HL-60 (cell line): Measurements from ENCODE around the gene PABPN1L.

ENCODE experiments used
- DNase-seq, 2 experiments: peaks; one replicate each; pipeline ENCODE4 v3.0.0-alpha.2; 2010 to 2020; ENCODE audit warnings: low read depth in 1 of 2, low spot score in 1 of 2
- H3K27ac ChIP-seq: fragments of 250-450 bp; sonication (Bioruptor Pico); replicated peaks from 2 replicates; pipeline ENCODE4 v1.5.1; 2020; ENCODE audit warnings: mild to moderate bottlenecking, moderate library complexity
- H3K27me3 ChIP-seq: fragments of 250-450 bp; sonication (Bioruptor Pico); 2 replicates; pipeline ENCODE4 v1.5.1; 2021; ENCODE audit warnings: mild to moderate bottlenecking, moderate library complexity; ENCODE audit not compliant: insufficient read depth, poor library complexity, severe bottlenecking
- H3K4me3 ChIP-seq: replicated peaks from 2 replicates; pipeline ENCODE4 v1.5.1; 2011; ENCODE audit warnings: mild to moderate bottlenecking, control low read depth, low read length; ENCODE audit not compliant: insufficient read depth
- GABPA ChIP-seq: IDR thresholded peaks from 2 replicates; pipeline ENCODE4 v1.6.1; 2012; ENCODE audit warnings: low read depth
- POLR2AphosphoS5 ChIP-seq: IDR thresholded peaks from 2 replicates; pipeline ENCODE4 v1.6.1; 2012; ENCODE audit warnings: low read depth
- REST ChIP-seq: IDR thresholded peaks from 2 replicates; pipeline ENCODE4 v1.6.1; 2012; ENCODE audit warnings: low read depth; ENCODE audit not compliant: insufficient replicate concordance
- SPI1 ChIP-seq: IDR thresholded peaks from 2 replicates; pipeline ENCODE4 v1.6.1; 2012; ENCODE audit warnings: low read depth, mild to moderate bottlenecking, borderline replicate concordance
- TF ChIP-seq, protein P1 (sequence below): IDR thresholded peaks from one replicate; pipeline ENCODE4 v1.5.1; 2011; ENCODE audit warnings: low read length, control low read depth, inconsistent platforms; ENCODE audit not compliant: insufficient read depth

The PABPN1L gene

GRCh38 chr16:88856828-88857727 is 9.4 kb downstream of the PABPN1L start, which contains the start of the genes GALNS and TRAPPC2L:
Gene GALNS (minus strand): TSS chr16:88856947. CDS start chr16:88856877, 70 bp downstream.
Gene TRAPPC2L (plus strand): TSS chr16:88857127. CDS start chr16:88857151, 24 bp downstream.
- TF ChIP-seq GABPA (no peak), SPI1 (no peak), REST (no peak), POLR2AphosphoS5 (no peak; the same call in 1 of the 2 replicates)
- TF ChIP-seq, protein P1, sequence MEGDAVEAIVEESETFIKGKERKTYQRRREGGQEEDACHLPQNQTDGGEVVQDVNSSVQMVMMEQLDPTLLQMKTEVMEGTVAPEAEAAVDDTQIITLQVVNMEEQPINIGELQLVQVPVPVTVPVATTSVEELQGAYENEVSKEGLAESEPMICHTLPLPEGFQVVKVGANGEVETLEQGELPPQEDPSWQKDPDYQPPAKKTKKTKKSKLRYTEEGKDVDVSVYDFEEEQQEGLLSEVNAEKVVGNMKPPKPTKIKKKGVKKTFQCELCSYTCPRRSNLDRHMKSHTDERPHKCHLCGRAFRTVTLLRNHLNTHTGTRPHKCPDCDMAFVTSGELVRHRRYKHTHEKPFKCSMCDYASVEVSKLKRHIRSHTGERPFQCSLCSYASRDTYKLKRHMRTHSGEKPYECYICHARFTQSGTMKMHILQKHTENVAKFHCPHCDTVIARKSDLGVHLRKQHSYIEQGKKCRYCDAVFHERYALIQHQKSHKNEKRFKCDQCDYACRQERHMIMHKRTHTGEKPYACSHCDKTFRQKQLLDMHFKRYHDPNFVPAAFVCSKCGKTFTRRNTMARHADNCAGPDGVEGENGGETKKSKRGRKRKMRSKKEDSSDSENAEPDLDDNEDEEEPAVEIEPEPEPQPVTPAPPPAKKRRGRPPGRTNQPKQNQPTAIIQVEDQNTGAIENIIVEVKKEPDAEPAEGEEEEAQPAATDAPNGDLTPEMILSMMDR: no peak
- Histone ChIP-seq H3K27ac (peak within 1 kb of the TSS; percentile 75), H3K4me3 (peak within 1 kb of the TSS; percentile 62), H3K27me3 (no peaks in the 10 kb centered on the region)
- DNase-seq: peak; percentile 71 to 89

- no peaks in the 10 kb centered on the region for H3K27me3 ChIP-seq
- TF ChIP-seq, protein P1: no peak
- no peak for TF ChIP-seq REST
- no peak for TF ChIP-seq SPI1
- TF ChIP-seq GABPA: no peak
- no peak for TF ChIP-seq POLR2AphosphoS5
- peak in 1 of 2 experiments; percentile 24 for DNase-seq
- peak overlapping the region; percentile 58 for H3K27ac ChIP-seq
- peak overlapping the region; percentile 50 for H3K4me3 ChIP-seq
These were observed 10.2 kb downstream of the PABPN1L start for GRCh38 chr16:88856122-88856827.

GRCh38 chr16:88855736-88856121 is 10.7 kb downstream of the PABPN1L start:
- Histone ChIP-seq H3K4me3 (peak overlapping the region; percentile 50), H3K27me3 (no peaks in the 10 kb centered on the region), H3K27ac (peak overlapping the region; percentile 58)
- DNase-seq: no peak
- TF ChIP-seq POLR2AphosphoS5: no peak
- no peak for TF ChIP-seq SPI1
- no peak for TF ChIP-seq REST
- TF ChIP-seq, protein P1: no peak
- no peak for TF ChIP-seq GABPA
